ENCODE results near the gene ARID5B.

Gene ARID5B

GRCh38 chr10:61890430-61890829 is 11.1 kb upstream of the ARID5B start:
- DNase-seq, result no peak

GRCh38 chr10:61890881-61891409 is 10.6 kb upstream of the ARID5B start:
- no peak for DNase-seq

GRCh38 chr10:61891906-61892585 is 9.5 kb upstream of the ARID5B start:
- DNase-seq, result no peak

- no peak for DNase-seq
Observed at GRCh38 chr10:61892961-61893360, 8.5 kb upstream of the ARID5B start.

GRCh38 chr10:61894133-61894532 is 7.4 kb upstream of the ARID5B start:
- no peak for DNase-seq

GRCh38 chr10:61895898-61896600 is 5.5 kb upstream of the ARID5B start:
- no peak for DNase-seq

- no peak for DNase-seq
Observed at GRCh38 chr10:61896854-61897661, 4.4 kb upstream of the ARID5B start.

- no peak for DNase-seq
Observed at GRCh38 chr10:61897671-61898434, 3.6 kb upstream of the ARID5B start.

GRCh38 chr10:61898435-61898778 is 3.1 kb upstream of the ARID5B start:
- no peak for DNase-seq

- no peak for DNase-seq
Observed at GRCh38 chr10:61899069-61899531, 2.4 kb upstream of the ARID5B start.

- no peak for DNase-seq
Observed at GRCh38 chr10:61899663-61899996, 1.9 kb upstream of the ARID5B start.

GRCh38 chr10:61899997-61900828 is 1.3 kb upstream of the ARID5B start:
- DNase-seq, result no peak

GRCh38 chr10:61901829-61902444 is 438 bp downstream of the ARID5B start:
- no peak for DNase-seq

- no peak for DNase-seq
Observed at GRCh38 chr10:61902445-61903220, 1.1 kb downstream of the ARID5B start.

- no peak for DNase-seq
Observed at GRCh38 chr10:61903221-61903927, 1.9 kb downstream of the ARID5B start.

- no peak for DNase-seq
Observed at GRCh38 chr10:61903928-61904344, 2.4 kb downstream of the ARID5B start.

- no peak for DNase-seq
Observed at GRCh38 chr10:61904733-61905725, 3.5 kb downstream of the ARID5B start.

- no peak for DNase-seq
Observed at GRCh38 chr10:61905837-61906561, 4.5 kb downstream of the ARID5B start.

Measured in NCI-H510A (cell line).